Upper lobe of left lung (tissue), 6 donors: ENCODE data around the gene GLI1. TPM values are rescaled to one million over a fixed set of nuclear protein-coding genes. Genes with fewer than 3 reads are reported as not detected.

Experiments
- ATAC-seq, 2 donors: fragments of 200-7000 bp; cut with Tn5 transposase; one replicate each; pipeline ENCODE4 v1.9.1; 2022; ENCODE audit warnings: mild to moderate bottlenecking in 2 of 2, moderate library complexity in 2 of 2; ENCODE audit not compliant: low FRiP score in 2 of 2
- DNase-seq, 2 donors: peaks; one replicate each; pipeline ENCODE4 v3.0.0-alpha.2; 2019 to 2020
- H3K27ac ChIP-seq, 4 donors: fragments of 200-600 bp; sonication (generic); one replicate each; pipeline ENCODE4 v1.5.1; 2016 to 2019
- H3K27me3 ChIP-seq, 4 donors: fragments of 200-600 bp; sonication (generic); one replicate each; pipeline ENCODE4 v1.5.1; 2017 to 2019
- H3K36me3 ChIP-seq, 4 donors: fragments of 200-600 bp; sonication (generic); one replicate each; pipeline ENCODE4 v1.5.1; 2016 to 2019
- H3K4me1 ChIP-seq, 4 donors: fragments of 200-600 bp; sonication (generic); one replicate each; pipeline ENCODE4 v1.5.1; 2018 to 2019
- H3K4me3 ChIP-seq, 4 donors: fragments of 200-600 bp; sonication (generic); one replicate each; pipeline ENCODE4 v1.5.1; 2017 to 2019; ENCODE audit warnings: mild to moderate bottlenecking in 2 of 4, moderate library complexity in 1 of 4
- H3K9me3 ChIP-seq, 4 donors: fragments of 200-600 bp; sonication (generic); one replicate each; pipeline ENCODE4 v1.5.1; 2018 to 2019
- EP300 ChIP-seq, 4 donors: sonication (generic); formaldehyde crosslinking; IDR thresholded peaks; one replicate each; pipeline ENCODE4 v1.5.1; 2017; ENCODE audit warnings: antibody characterized with exemption in 4 of 4, control low read depth in 2 of 4
- POLR2A ChIP-seq, 4 donors: fragments of 450-650 bp; IDR thresholded peaks; one replicate each; pipeline ENCODE4 v1.5.1; 2016 to 2017; ENCODE audit warnings: antibody characterized with exemption in 4 of 4, mild to moderate bottlenecking in 2 of 4
- POLR2AphosphoS5 ChIP-seq, 2 donors: sonication (generic); formaldehyde crosslinking; IDR thresholded peaks; one replicate each; pipeline ENCODE4 v1.5.1; 2017; ENCODE audit warnings: antibody characterized with exemption in 2 of 2
- WGBS, 2 donors: methylation state at CpG; one replicate each; pipeline ENCODE4 v1.1.5; 2017 to 2018; 5-methylcytosine and 5-hydroxymethylcytosine counted together
- total RNA-seq, 6 donors: library from RNA; depleted of rRNA in 4 of 6; stranded (reverse); fragments of >200 nt in 4 of 6; gene quantifications; one replicate each; pipeline versions ENCODE4 v1.1.0 to v1.2.1, GENCODE V29; 2016 to 2021
- TF ChIP-seq, protein P1 (sequence below), 6 experiments: fragments of 450-650 bp in 4 of 6; fragments of 200-600 bp in 2 of 6; sonication (generic) in 2 of 6; IDR thresholded peaks; one replicate each; pipeline ENCODE4 v1.5.1; 2016 to 2019; ENCODE audit warnings: antibody characterized with exemption in 6 of 6
- donor health status: DM: no; HTN: no; CAD: no; lungs with moderate emphysema.
- donor health status: DM: no; HTN: yes; CAD: no; lungs with severe emphysema.

Gene GLI1
- total RNA-seq, 6 donors from 2014 or later, result 0.69 to 3.0 (median 1.5) TPM; not detected in 2

DNA sequence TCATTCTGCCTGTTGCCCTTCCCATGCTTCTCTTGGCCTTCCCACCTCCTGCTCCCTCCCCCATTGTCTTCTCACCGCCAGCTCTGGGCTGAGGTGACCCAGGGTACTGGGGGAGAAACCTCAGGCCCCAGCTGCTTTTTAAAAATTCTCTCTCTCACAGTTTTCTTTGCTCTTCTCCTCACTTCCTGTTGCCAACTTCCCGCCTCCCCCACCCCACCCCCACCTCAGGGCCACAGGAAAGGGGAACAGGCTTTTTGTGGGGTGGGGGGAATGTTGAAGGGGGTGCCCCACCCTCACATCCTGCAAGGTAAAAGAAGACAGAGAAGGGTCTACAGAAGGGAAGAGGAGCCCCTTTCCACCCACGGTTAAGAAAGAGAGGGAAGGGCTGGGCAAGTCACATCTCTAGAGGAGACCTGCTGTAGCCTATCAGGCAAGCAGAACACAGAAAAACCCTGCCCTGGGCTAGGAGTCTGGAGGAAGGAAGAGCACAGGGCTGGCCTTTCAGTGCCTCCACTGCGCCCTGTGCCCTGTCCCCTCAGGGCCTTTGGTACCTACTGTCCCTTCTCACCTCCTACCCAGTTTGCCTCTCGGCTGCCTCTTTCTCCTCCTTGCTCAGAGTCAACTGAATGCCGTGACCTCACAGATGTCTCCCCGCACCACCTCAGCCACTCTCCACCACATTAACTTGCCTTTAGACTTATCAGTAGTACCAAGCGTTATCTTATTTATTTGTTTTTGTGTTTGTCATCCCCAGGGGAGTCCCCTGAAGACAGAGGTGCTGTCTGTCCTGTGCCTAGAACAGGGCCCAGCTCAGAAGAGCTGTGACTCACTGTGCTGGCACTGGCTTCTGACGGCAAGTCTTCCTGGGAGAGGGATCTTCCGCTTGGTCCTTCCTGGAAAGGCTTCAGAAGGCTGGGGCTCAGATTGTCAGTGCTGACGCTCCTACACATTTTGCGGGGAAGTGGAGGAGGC, 18.4 kb downstream of the GLI1 start:
- TF ChIP-seq, protein P1, sequence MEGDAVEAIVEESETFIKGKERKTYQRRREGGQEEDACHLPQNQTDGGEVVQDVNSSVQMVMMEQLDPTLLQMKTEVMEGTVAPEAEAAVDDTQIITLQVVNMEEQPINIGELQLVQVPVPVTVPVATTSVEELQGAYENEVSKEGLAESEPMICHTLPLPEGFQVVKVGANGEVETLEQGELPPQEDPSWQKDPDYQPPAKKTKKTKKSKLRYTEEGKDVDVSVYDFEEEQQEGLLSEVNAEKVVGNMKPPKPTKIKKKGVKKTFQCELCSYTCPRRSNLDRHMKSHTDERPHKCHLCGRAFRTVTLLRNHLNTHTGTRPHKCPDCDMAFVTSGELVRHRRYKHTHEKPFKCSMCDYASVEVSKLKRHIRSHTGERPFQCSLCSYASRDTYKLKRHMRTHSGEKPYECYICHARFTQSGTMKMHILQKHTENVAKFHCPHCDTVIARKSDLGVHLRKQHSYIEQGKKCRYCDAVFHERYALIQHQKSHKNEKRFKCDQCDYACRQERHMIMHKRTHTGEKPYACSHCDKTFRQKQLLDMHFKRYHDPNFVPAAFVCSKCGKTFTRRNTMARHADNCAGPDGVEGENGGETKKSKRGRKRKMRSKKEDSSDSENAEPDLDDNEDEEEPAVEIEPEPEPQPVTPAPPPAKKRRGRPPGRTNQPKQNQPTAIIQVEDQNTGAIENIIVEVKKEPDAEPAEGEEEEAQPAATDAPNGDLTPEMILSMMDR (IDR thresholded peaks at IDR 0.05), result no peak
- TF ChIP-seq EP300 (IDR thresholded peaks at IDR 0.05) (no peak), POLR2A (IDR thresholded peaks at IDR 0.05) (peak in 1 of 4 donors; percentile 67), POLR2AphosphoS5 (IDR thresholded peaks at IDR 0.05) (peak in 1 of 2 donors; percentile 20)
- Histone ChIP-seq H3K9me3 (no peaks in the 10 kb centered on the region), H3K4me1 (peaks cover 16 to 37% (median 25%) of the 10 kb centered on the region in 4 donors), H3K27ac (peak overlapping the region; percentile 75 to 90 (median 82)), H3K36me3 (peaks cover 0 to 3% (median 0%) of the 10 kb centered on the region in 4 donors), H3K27me3 (peaks cover 0 to 24% (median 6%) of the 10 kb centered on the region in 4 donors), H3K4me3 (peak overlapping the region in 3 of 4 donors; percentile 40 to 54 (median 50))
- WGBS, 2 donors, result 58 to 59% methylated on average over 12 of the region's 12 CpGs
- ATAC-seq (peak; percentile 28 to 52), DNase-seq (peak in 1 of 2 donors; percentile 63)

DNA sequence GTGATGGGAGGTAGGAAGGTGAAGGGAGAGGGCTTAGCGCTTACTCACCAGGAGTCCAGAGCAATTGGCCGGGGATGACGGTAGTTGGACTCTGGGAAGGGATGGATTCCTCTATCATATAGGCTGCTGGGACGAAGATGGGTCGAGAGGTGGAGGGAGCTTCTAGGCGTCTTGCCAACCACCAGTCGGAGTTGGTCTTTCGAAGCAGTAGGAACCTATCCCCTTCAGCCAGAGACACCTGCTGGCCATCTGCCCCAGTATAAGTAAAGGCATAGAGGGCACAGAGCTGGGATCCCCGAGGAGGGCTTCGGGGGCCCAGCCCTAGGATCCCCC, 19.4 kb downstream of the GLI1 start:
- ATAC-seq (no peak), DNase-seq (no peak)
- 87 to 89% methylated on average over 10 of the region's 10 CpGs for WGBS, 2 donors
- Histone ChIP-seq H3K27ac (peak overlapping the region; percentile 75 to 90 (median 82)), H3K4me1 (peaks cover 16 to 37% (median 25%) of the 10 kb centered on the region in 4 donors), H3K9me3 (no peaks in the 10 kb centered on the region), H3K4me3 (peak overlapping the region in 3 of 4 donors; percentile 6 to 54 (median 14)), H3K36me3 (peaks cover 0 to 3% (median 0%) of the 10 kb centered on the region in 4 donors), H3K27me3 (peaks cover 0 to 24% (median 6%) of the 10 kb centered on the region in 4 donors)
- TF ChIP-seq, protein P1 (IDR thresholded peaks at IDR 0.05), result no peak
- no peak for TF ChIP-seq POLR2AphosphoS5 (IDR thresholded peaks at IDR 0.05)
- no peak for TF ChIP-seq POLR2A (IDR thresholded peaks at IDR 0.05)
- no peak for TF ChIP-seq EP300 (IDR thresholded peaks at IDR 0.05)

DNA sequence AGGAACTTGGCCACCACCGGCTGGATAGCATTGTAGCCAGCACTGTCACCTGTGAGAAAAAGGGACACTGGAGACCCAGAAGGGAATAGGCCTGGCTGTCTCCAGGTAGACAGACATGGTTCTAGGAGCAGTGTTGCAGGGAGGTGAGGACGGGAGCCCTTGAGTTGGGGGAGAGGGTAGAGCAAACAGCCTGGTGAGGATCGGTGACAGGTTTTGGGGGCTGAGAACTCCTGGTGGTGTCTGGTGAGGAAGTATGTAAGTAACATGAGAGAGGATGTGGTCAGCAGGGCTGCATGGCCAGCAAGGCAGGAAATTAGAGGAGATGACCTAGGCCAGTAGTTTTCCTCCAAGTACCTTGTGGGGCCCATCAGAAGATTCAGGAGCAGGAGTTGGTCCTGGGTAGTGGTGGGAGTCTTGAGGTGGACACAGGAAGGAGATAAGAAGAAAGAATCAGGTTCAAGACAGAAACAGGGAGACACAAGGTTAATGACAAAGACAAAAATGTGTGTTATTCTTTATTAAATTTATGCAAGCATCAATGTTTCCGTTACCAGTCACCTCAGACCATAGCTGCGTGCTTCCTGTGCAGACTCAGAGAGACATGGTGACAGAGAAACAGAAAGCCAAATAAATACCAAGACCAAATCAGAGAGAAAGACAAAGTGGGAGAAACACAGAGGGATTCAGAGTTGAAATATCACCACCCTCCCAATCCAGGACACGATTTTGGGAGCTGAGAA, 20.0 kb downstream of the GLI1 start, which contains the start of gene ARHGAP9:
ARHGAP9 (minus strand) TSS at position 491 of the 740 bp plus-strand sequence; CDS start at position 31, 460 bp downstream.
- TF ChIP-seq POLR2A (IDR thresholded peaks at IDR 0.05), result peak in 1 of 4 donors; percentile 34
- TF ChIP-seq EP300 (IDR thresholded peaks at IDR 0.05), result no peak
- peaks cover 0 to 21% (median 6%) of the 10 kb centered on the region in 4 donors for H3K27me3 ChIP-seq
- H3K4me1 ChIP-seq, result peaks cover 16 to 35% (median 24%) of the 10 kb centered on the region in 4 donors
- DNase-seq (peak in 1 of 2 donors; percentile 64), ATAC-seq (peak in 1 of 2 donors; percentile 5)
- H3K4me3 ChIP-seq, result peak within 1 kb of the TSS in 3 of 4 donors; percentile 6 to 54 (median 14)
- H3K27ac ChIP-seq, result peak within 1 kb of the TSS; percentile 75 to 90 (median 82)
- WGBS, 2 donors, result 57 to 70% methylated on average over 6 of the region's 6 CpGs
- H3K9me3 ChIP-seq, result no peaks in the 10 kb centered on the region
- peaks cover 0 to 3% (median 0%) of the 10 kb centered on the region in 4 donors for H3K36me3 ChIP-seq

DNA sequence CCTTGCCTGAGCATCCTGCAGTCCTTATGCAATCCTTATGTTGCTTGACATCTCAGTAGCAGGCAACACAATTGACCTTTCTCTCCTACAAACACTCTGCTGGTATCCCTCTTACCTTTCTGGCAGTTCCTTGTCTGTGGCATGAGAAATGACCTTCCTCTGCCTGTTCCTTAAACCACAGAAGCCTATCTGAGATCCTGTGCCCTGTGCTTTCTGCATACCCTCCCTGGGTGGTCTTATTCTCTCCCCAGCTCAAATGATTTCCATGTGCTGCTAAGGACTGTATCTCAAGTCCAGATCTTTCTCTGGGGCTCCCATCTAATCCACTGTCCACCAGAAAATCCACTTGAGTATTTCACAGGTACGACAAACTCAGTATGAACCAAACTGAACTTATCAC, 22.1 kb downstream of the GLI1 start:
- Histone ChIP-seq H3K36me3 (no peaks in the 10 kb centered on the region), H3K4me1 (peaks cover 3 to 14% (median 5%) of the 10 kb centered on the region in 4 donors), H3K27ac (peak overlapping the region in 1 of 4 donors; percentile 3), H3K9me3 (no peaks in the 10 kb centered on the region), H3K4me3 (no peak overlapping the region), H3K27me3 (peaks cover 0 to 1% (median under 1%) of the 10 kb centered on the region in 4 donors)
- no peak for ATAC-seq
- no peak for DNase-seq
- TF ChIP-seq POLR2A (IDR thresholded peaks at IDR 0.05) (no peak), POLR2AphosphoS5 (IDR thresholded peaks at IDR 0.05) (no peak), EP300 (IDR thresholded peaks at IDR 0.05) (no peak)
- TF ChIP-seq, protein P1 (IDR thresholded peaks at IDR 0.05), result no peak
- 70 to 80% methylated on average over 1 of the region's 1 CpG for WGBS, 2 donors
